AG04449 (cell line): ENCODE measurements around the gene VKORC1L1.
"Not testable (repeated sequence)": the region's sequence is repeated elsewhere in the genome, so short reads cannot be mapped to it uniquely, and the experiment has no call there.

Source experiments
- CTCF ChIA-PET: fragments of 350-600 bp; formaldehyde crosslinking; extraction: SDS; loops from one replicate; lab custom pipeline; 2021; ENCODE audit warnings: antibody characterized with exemption; lab: Yijun Ruan, JAX
- POLR2A ChIA-PET: fragments of 400-600, 350-600 bp; formaldehyde crosslinking; extraction: SDS; loops from one replicate; lab custom pipeline; 2020; ENCODE audit warnings: antibody characterized with exemption, inconsistent platforms; lab: Yijun Ruan, JAX
- DNase-seq: peaks from one replicate; pipeline ENCODE4 v3.0.0-alpha.2; 2010; ENCODE audit warnings: low read depth, low spot score
- H3K4me3 ChIP-seq: 2 replicates; pipeline ENCODE4 v1.5.1; 2011; ENCODE audit warnings: low read depth, mild to moderate bottlenecking, control low read depth, low read length
- TF ChIP-seq, protein P1 (sequence below): IDR thresholded peaks from one replicate; pipeline ENCODE4 v1.5.1; 2011; ENCODE audit warnings: mild to moderate bottlenecking, moderate library complexity, low read length, control low read depth, inconsistent platforms; ENCODE audit not compliant: insufficient read depth; ENCODE audit errors: missing control alignments

VKORC1L1 gene

DNA sequence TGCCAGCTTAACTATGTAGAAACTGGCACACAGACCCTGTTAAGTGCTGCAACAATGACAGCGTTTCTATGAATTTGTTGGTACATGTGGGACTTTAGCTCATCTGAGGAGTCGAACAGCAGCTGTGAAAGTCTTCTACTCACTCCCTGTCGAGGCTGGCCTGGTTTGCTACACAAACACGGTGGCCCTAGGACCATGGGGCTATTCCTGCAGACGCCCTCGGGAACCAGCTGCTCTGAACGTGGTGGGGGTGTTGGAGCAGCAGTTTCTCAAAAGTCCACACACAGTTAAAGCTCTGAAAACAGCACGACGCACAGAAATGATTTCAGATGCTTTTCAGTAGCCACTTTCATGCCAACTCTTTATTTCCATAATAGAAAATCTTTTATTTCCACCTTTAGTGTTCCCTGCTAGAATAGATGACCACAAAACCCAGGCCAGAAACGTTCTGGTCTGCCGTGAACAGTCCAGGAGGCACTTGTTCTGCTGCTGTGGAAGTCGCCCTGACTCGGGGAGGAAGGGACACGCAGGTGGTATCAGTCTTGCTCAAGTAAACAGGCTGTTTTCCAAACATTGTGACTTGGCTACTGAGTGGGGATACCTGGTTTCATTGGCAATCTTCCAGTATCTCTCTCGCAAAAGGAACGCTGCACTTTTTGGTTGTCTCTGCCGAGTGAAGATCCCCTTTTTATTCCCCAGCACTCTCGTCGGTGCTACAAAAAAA, 87.6 kb downstream of the VKORC1L1 start:
- ChIA-PET POLR2A (no interaction called here), CTCF (no interaction called here)
- no peak overlapping the region for H3K4me3 ChIP-seq
- DNase-seq: no peak
- TF ChIP-seq, protein P1, sequence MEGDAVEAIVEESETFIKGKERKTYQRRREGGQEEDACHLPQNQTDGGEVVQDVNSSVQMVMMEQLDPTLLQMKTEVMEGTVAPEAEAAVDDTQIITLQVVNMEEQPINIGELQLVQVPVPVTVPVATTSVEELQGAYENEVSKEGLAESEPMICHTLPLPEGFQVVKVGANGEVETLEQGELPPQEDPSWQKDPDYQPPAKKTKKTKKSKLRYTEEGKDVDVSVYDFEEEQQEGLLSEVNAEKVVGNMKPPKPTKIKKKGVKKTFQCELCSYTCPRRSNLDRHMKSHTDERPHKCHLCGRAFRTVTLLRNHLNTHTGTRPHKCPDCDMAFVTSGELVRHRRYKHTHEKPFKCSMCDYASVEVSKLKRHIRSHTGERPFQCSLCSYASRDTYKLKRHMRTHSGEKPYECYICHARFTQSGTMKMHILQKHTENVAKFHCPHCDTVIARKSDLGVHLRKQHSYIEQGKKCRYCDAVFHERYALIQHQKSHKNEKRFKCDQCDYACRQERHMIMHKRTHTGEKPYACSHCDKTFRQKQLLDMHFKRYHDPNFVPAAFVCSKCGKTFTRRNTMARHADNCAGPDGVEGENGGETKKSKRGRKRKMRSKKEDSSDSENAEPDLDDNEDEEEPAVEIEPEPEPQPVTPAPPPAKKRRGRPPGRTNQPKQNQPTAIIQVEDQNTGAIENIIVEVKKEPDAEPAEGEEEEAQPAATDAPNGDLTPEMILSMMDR: no peak

DNA sequence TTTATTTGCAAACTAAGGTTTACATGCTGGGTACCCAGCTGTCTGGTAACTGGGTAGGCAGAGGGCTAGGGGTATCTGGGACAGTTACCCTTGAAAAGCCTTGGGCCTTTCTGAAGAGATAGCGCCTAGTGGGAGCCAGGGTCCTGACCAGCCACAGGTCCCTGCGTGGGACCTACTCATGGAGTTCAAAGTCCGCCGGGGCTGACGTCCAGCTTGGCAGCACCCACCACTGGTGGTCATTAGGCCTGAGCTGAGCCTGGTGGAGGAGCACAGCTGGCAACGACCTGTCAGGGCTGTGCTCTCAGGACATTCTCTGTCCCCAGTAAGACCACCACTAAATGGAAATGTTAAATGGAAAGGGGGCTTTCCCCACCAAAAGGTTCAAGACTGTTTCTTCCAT, 89.2 kb downstream of the VKORC1L1 start:
- TF ChIP-seq, protein P1: no peak
- DNase-seq: no peak

DNA sequence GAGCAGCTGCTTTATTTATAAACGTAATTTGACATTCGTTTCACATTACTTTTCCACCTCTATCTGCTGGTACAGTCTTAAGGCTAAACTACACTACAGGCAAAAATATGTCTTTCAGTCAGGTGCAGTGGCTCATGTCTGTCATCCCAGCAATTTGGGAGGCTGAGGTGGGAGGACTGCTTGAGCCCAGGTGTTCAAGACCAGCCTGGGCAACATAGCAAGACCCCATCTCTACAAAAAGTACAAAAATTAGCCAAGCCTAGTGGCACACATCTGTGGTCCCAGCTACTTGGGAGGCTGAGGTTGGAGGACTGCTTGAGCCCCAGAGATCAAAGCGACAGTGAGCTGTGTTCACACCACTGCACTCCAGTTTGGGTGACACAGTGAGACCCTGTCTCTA, 91.8 kb downstream of the VKORC1L1 start:
- H3K4me3 ChIP-seq, CTCF ChIA-PET, DNase-seq, POLR2A ChIA-PET: not testable (repeated sequence)

More for the DNA sequence above, 89.2 kb downstream of the VKORC1L1 start:
- no peak overlapping the region for H3K4me3 ChIP-seq
- ChIA-PET POLR2A (no interaction called here), CTCF (no interaction called here)

DNA sequence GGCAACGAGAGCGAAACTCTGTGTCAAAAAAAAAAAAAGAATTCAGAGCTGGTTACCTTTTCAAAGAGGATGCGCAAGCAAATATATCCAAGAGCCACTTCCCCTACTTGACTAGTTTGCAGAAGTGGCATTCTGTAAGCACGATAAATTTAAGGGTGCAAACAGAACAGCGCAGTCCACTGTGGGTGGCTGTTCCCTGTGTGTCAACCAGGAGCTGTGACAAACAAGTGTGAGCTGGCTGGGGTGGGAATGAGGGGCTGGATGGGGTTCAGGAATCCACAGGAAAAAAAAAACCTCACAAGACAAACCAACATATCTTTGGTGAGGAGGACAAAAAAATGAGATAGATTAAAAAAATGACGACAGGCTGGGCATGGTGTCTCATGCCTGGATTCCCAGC, 93.3 kb downstream of the VKORC1L1 start:
- no peak for DNase-seq
- H3K4me3 ChIP-seq: no peak overlapping the region
- TF ChIP-seq, protein P1: no peak
- ChIA-PET POLR2A (no interaction called here), CTCF (no interaction called here)

DNA sequence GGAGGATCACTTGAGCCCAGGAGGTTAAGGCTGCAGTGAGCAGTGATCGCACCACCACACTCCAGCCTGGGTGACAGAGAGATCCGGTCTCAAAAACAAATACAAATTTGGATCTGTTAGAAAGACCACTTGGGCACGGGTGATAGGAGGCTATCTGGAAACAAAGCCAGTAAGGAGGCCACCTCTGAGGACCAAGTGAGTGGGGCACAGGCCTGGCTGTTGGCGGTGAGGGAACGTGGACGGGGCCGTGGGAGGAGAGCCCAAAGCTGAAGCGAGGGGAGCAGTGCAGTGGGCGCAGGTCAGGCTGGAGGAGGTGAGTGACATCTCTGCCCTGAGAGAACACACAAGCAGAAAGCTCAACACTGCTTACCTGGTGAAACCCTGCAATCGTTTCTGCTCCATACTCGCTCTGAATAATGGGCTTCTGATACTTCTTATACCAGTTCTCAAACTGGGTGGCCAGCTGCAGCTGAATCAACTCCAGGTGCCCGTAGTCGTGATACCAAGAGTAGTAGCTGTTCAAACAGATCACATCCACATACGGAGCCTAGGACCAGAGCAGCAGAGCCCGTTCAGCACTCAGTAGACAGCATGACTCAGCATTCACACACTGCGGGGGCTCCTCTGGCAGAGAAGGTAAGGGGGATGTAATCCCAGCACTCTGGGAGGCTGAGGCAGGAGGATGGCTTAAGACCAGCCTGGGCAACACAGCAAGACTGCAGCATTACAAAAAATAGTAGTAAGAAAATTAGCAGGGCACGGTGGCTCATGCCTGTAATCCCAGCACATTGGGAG, 94.7 kb downstream of the VKORC1L1 start:
- no peak overlapping the region for H3K4me3 ChIP-seq
- TF ChIP-seq, protein P1: no peak
- DNase-seq: no peak
- POLR2A ChIA-PET: no interaction called here
- CTCF ChIA-PET: no interaction called here

DNA sequence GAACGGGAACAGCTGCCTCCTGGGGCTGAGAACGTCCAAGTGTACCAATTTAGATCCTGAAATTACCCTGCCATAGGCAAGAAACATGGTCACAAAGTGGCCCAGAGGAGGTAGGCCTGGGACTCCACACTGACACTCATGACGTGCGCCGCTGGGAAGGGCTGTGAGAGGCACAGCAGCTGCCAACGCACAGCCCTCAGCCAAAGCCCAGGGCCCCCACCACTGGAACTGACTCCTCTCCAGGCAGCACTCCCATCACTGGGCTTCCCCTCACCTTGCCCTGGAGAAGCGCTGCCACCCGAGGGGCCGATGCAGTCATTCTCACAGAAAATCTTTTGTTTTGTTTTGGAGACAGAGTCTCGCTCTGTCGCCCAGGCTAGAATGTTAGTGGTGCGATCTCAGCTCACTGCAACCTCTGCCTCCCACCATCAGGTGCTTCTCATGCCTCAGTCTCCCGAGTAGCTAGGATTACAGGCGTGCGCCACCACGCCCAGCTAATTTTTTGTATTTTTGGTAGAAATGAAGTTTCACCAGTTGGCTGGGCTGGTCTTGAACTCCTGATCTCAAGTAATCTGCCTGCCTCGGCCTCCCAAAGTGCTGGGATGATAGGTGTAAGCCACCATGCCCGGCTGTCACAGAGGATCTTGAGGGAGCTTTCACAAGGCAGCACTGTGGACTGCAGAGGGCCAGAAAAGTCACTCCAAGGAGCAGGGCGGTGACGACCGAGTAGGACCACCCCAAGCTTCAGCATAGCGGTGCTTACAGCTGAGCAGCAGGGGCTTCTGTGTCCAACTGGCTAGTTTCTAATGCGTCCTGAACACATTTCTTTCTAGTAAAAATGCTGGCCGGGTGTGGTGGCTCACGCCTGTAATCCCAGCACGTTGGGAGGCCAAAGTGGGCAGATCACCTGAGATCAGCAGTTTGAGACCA, 95.6 kb downstream of the VKORC1L1 start:
- no peak overlapping the region for H3K4me3 ChIP-seq
- ChIA-PET POLR2A (interaction anchor here (0.5 kb wide), 1 partner anchor 13 kb away, joined by 4 read pairs; no protein-coding TSS in a partner anchor), CTCF (no interaction called here)
- TF ChIP-seq, protein P1: no peak
- no peak for DNase-seq
